K562 (cell line): ENCODE data around the gene TMEM106B. TPM values are rescaled to one million over a fixed set of nuclear protein-coding genes. Genes with fewer than 3 reads are reported as not detected.

Experiments
- ATAC-seq: fragments of 200-7000 bp; cut with Tn5 transposase; 3 replicates; pipeline ENCODE4 v1.9.1; 2020; ENCODE audit warnings: moderate library complexity
- BruUV-seq: library from RNA; stranded (reverse); fragments of 400-500 nt; replicated peaks from 2 replicates; lab custom pipeline; 2021; lab: Mats Ljungman, UMichigan
- CTCF ChIA-PET: fragments of 300-600 bp; formaldehyde crosslinking; extraction: SDS; loops from one replicate; lab custom pipeline; 2021; ENCODE audit warnings: low intra/inter-chr PET ratio; lab: Yijun Ruan, JAX
- POLR2A ChIA-PET: fragments of 300-600, 350-650 bp; sonication (Branson Sonifier 250); formaldehyde crosslinking; extraction: SDS; loops from one replicate; lab custom pipeline; 2021; ENCODE audit warnings: antibody characterized with exemption, inconsistent platforms; lab: Yijun Ruan, JAX
- DNase-seq, 4 experiments: peaks; one replicate each; pipeline versions ENCODE4 v3.0.0 to v3.0.0-alpha.2; 2011 to 2018; ENCODE audit warnings: low spot score in 3 of 4, mixed read lengths in 3 of 4; ENCODE audit errors: extremely low read depth in 1 of 4
- FAIRE-seq: peaks from 2 replicates; lab custom pipeline; 2011; peaks lifted over from hg19 to GRCh38; lab: Jason Lieb, UNC
- H2AFZ ChIP-seq: 2 replicates; pipeline ENCODE4 v1.6.0; 2011; ENCODE audit warnings: low read depth, low read length, control low read depth, inconsistent platforms
- H3K27ac ChIP-seq: fragments of 200-600 bp; 3 replicates; pipeline ENCODE4 v1.8.0; 2011; ENCODE audit warnings: low read depth, mild to moderate bottlenecking, control low read depth, inconsistent platforms, low read length, moderate library complexity, mixed read lengths; ENCODE audit errors: extremely low read depth
- H3K27me3 ChIP-seq, 2 experiments: fragments of 300-600 bp in 1 of 2; 2 replicates in 1 of 2; 3 replicates in 1 of 2; pipeline versions ENCODE4 v1.6.0 to v1.8.0; 2011; ENCODE audit warnings: inconsistent platforms in 2 of 2, low read length in 2 of 2, mild to moderate bottlenecking in 1 of 2, mixed read lengths in 1 of 2, moderate library complexity in 1 of 2; ENCODE audit not compliant: control insufficient read depth in 2 of 2, insufficient read depth in 2 of 2
- H3K36me3 ChIP-seq: fragments of 300-600 bp; 3 replicates; pipeline ENCODE4 v1.8.0; 2011; ENCODE audit warnings: mild to moderate bottlenecking, low read length, inconsistent platforms; ENCODE audit not compliant: control insufficient read depth, insufficient read depth
- H3K4me1 ChIP-seq, 2 experiments: fragments of 200-600 bp in 1 of 2; replicated peaks in 1 of 2; 2 replicates in 1 of 2; 3 replicates in 1 of 2; pipeline versions ENCODE4 v1.5.1 to v1.8.0; 2011; ENCODE audit warnings: inconsistent platforms in 2 of 2, low read length in 2 of 2, mild to moderate bottlenecking in 1 of 2, mixed read lengths in 1 of 2, moderate library complexity in 1 of 2; ENCODE audit not compliant: control insufficient read depth in 2 of 2, insufficient read depth in 2 of 2
- H3K4me2 ChIP-seq: 2 replicates; pipeline ENCODE4 v1.6.1; 2011; ENCODE audit warnings: low read length, control low read depth, inconsistent platforms, mixed read lengths; ENCODE audit not compliant: insufficient read depth
- H3K4me3 ChIP-seq: fragments of 200-600 bp; sonication (generic), shearing (Covaris generic); 2 replicates; pipeline ENCODE4 v1.5.1; 2016; ENCODE audit warnings: control low read depth, inconsistent platforms
- H3K79me2 ChIP-seq: fragments of 200-600 bp; 3 replicates; pipeline ENCODE4 v1.8.0; 2011; ENCODE audit warnings: low read length, inconsistent platforms; ENCODE audit not compliant: control insufficient read depth, insufficient read depth
- H3K9ac ChIP-seq, 2 experiments: 2 replicates each; pipeline versions ENCODE4 v1.6.0 to v1.6.1; 2011; ENCODE audit warnings: low read depth in 2 of 2, low read length in 2 of 2, control low read depth in 1 of 2, inconsistent platforms in 1 of 2, mild to moderate bottlenecking in 1 of 2, mixed read lengths in 1 of 2; ENCODE audit not compliant: insufficient read depth in 1 of 2
- H3K9me1 ChIP-seq: one replicate; pipeline ENCODE4 v1.6.0; 2011; ENCODE audit warnings: inconsistent platforms, mild to moderate bottlenecking, low read length, moderate library complexity; ENCODE audit not compliant: control insufficient read depth, insufficient read depth
- H3K9me3 ChIP-seq: replicated peaks from 2 replicates; pipeline ENCODE4 v1.5.1; 2011; ENCODE audit warnings: low read depth, low read length, inconsistent platforms; ENCODE audit not compliant: control insufficient read depth, insufficient read depth
- H4K20me1 ChIP-seq: replicated peaks from 2 replicates; pipeline ENCODE4 v1.6.1; 2011; ENCODE audit warnings: low read length, inconsistent platforms, mixed read lengths; ENCODE audit not compliant: control insufficient read depth, insufficient read depth
- CSDE1 ChIP-seq, 2 experiments: fragments of 450-650 bp; IDR thresholded peaks; 2 replicates each; pipeline ENCODE4 v1.6.1; 2016; ENCODE audit warnings: mild to moderate bottlenecking in 1 of 2
- CTBP1 ChIP-seq: fragments of 450-650 bp; IDR thresholded peaks from 2 replicates; pipeline ENCODE4 v1.6.1; 2016; ENCODE audit warnings: borderline replicate concordance
- EZH2 ChIP-seq: IDR thresholded peaks from 2 replicates; pipeline ENCODE4 v1.6.1; 2012; ENCODE audit warnings: low read depth, mild to moderate bottlenecking, inconsistent platforms, low read length, borderline replicate concordance
- HDAC1 ChIP-seq, 2 experiments: fragments of 450-650 bp; IDR thresholded peaks; 2 replicates each; pipeline ENCODE4 v1.6.1; 2016 to 2017; ENCODE audit warnings: inconsistent platforms in 1 of 2, mild to moderate bottlenecking in 1 of 2, moderate library complexity in 1 of 2
- HEY1 ChIP-seq: fragments of 250-450 bp; sonication (Bioruptor Pico); IDR thresholded peaks from 2 replicates; pipeline ENCODE4 v1.5.0; 2020; ENCODE audit warnings: mild to moderate bottlenecking, moderate library complexity, borderline replicate concordance
- HMG20A ChIP-seq: fragments of 450-650 bp; formaldehyde crosslinking; conservative IDR thresholded peaks from 2 replicates; pipeline ENCODE4 v1.4.0; 2020; ENCODE audit warnings: mild to moderate bottlenecking, mixed read lengths
- MEIS2 ChIP-seq: fragments of 450-650 bp; IDR thresholded peaks from 2 replicates; pipeline ENCODE4 v1.6.1; 2014; ENCODE audit warnings: mild to moderate bottlenecking; ENCODE audit not compliant: partially characterized antibody
- PTTG1 ChIP-seq: fragments of 450-650 bp; IDR thresholded peaks from 2 replicates; pipeline ENCODE4 v1.6.1; 2016; ENCODE audit warnings: low read depth, mild to moderate bottlenecking, missing genetic modification characterization, missing compliant biosample characterization
- SMC3 ChIP-seq: conservative IDR thresholded peaks from 2 replicates; pipeline ENCODE4 v1.6.1; 2011; ENCODE audit warnings: low read depth, low read length, improper control_type of control experiment; ENCODE audit not compliant: insufficient read depth
- SREBF2 ChIP-seq: sonication (generic); formaldehyde crosslinking; IDR thresholded peaks from 2 replicates; pipeline ENCODE4 v1.4.0; 2020; ENCODE audit warnings: mild to moderate bottlenecking, missing genetic modification reagents
- STAG1 ChIP-seq: sonication (generic); formaldehyde crosslinking; IDR thresholded peaks from 2 replicates; pipeline ENCODE4 v1.5.0; 2020; ENCODE audit warnings: missing genetic modification reagents, borderline replicate concordance
- ZBTB26 ChIP-seq: fragments of 450-650 bp; formaldehyde crosslinking; IDR thresholded peaks from 2 replicates; pipeline ENCODE4 v1.4.0; 2022; ENCODE audit warnings: missing genetic modification characterization
- ZNF217 ChIP-seq: sonication (generic); formaldehyde crosslinking; IDR thresholded peaks from 2 replicates; pipeline ENCODE4 v1.8.0; 2022; ENCODE audit warnings: mild to moderate bottlenecking, missing genetic modification reagents
- ZNF311 ChIP-seq: fragments of 250-450 bp; sonication (Bioruptor Pico); IDR thresholded peaks from 2 replicates; pipeline ENCODE4 v1.4.0; 2020; ENCODE audit warnings: mild to moderate bottlenecking, moderate library complexity
- ZNF384 ChIP-seq: IDR thresholded peaks from 2 replicates; pipeline ENCODE4 v1.6.1; 2012; ENCODE audit warnings: low read depth, low read length, improper control_type of control experiment
- ZNF76 ChIP-seq: fragments of 250-450 bp; sonication (Bioruptor Pico); IDR thresholded peaks from 2 replicates; pipeline ENCODE4 v1.4.0; 2020; ENCODE audit warnings: mild to moderate bottlenecking, moderate library complexity, borderline replicate concordance
- WGBS: fragments of 100-300 bp; shearing (Covaris generic); methylation state at CpG from one replicate; pipeline ENCODE4 v1.1.6; 2016; ENCODE audit warnings: low coverage, mixed read lengths; ENCODE audit not compliant: insufficient coverage; ENCODE audit errors: missing lambda C conversion rate; 5-methylcytosine and 5-hydroxymethylcytosine counted together
- in situ Hi-C: fragments of 300-500 bp; cut with MboI; formaldehyde crosslinking; loops from 4 replicates; pipeline ENCODE4 v1.15.0; 2018; ENCODE audit warnings: inconsistent platforms, mixed read lengths
- intact Hi-C: fragments of 100-400 bp; cut with micrococcal nuclease; formaldehyde crosslinking; loops from 2 replicates; pipeline ENCODE4 v1.14.2; 2022
- polyA plus RNA-seq, 8 experiments: library from polyadenylated mRNA; depleted of rRNA in 4 of 8; stranded (reverse) in 5 of 8; unstranded in 3 of 8; fragments of >200 nt; fragmentation: Nextera tagmentation in 2 of 8; fragmentation: Illumina TruSeq in 1 of 8; extraction: Ambion mirVana in 2 of 8; extraction: Trizol in 1 of 8; gene quantifications; 2 replicates each; pipeline versions ENCODE4 v1.2.1 to v1.2.3, GENCODE V29; 2011 to 2014; ENCODE audit warnings: inconsistent platforms in 1 of 8, missing spikeins in 1 of 8
- total RNA-seq, 7 experiments: library from RNA; depleted of rRNA in 6 of 7; stranded (reverse); fragments of >200 nt in 6 of 7; fragmentation: Illumina TruSeq in 2 of 7; extraction: Trizol in 2 of 7; gene quantifications; 2 replicates each; pipeline versions ENCODE4 v1.2.1 to v1.2.3, GENCODE V29; 2011 to 2021; ENCODE audit warnings: low replicate concordance in 1 of 7
- TF ChIP-seq, protein P1 (sequence below): fragments of 250-450 bp; sonication (Bioruptor Pico); IDR thresholded peaks from 2 replicates; pipeline ENCODE4 v1.8.0; 2021; ENCODE audit warnings: moderate library complexity, mild to moderate bottlenecking, inconsistent platforms
- TF ChIP-seq, protein P2 (sequence below): fragments of 200-400 bp; formaldehyde crosslinking; IDR thresholded peaks from 2 replicates; pipeline ENCODE4 v1.6.1; 2017; ENCODE audit warnings: mild to moderate bottlenecking, low read depth, low read length, moderate library complexity

The TMEM106B gene
- total and polyA plus RNA-seq, 9 of the 15 experiments (the other 6 are each of a cell fraction or from before 2014, with no cell fraction given) = 8.6 to 30.4 (median 18.7) TPM

DNA sequence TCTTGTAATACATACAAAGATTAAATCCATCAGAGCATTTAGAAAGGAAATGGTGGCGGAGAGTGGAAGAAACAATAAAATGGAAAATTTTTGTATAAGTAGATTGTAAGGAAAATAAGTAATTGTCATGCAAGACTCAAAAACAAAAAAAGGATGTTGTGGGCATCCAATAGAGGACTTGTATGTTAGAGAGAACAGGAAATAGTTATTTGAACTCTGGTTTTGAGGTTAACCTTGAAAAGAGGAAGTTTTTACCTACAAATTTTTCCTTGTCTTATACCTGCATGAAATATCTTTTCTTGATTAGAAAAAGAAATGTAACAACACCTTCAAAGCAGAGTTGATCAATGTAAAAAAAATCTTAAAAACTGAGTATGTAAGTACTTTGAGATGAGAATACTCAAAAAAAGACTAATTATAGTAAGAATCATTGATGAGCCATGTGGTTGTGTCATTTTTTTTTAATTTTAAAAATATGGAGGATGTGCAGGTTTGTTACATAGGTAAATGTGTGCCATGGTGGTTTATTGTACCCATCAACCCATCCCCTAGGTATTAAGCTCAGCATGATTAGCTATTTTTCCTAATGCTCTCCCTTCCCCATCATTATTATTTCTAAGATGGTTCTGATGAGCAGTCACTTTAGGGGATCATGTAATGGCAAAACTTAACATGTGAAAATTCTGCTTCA lies 11.9 kb downstream of the TMEM106B start:
- no peak overlapping the region for H3K4me3 ChIP-seq
- H3K9me3 ChIP-seq = no peaks in the 10 kb centered on the region
- H3K4me2 ChIP-seq = no peak overlapping the region
- POLR2A ChIA-PET = no interaction called here
- H3K9ac ChIP-seq = no peak overlapping the region
- BruUV-seq = no TSS peak
- intact Hi-C loops = no loop called here
- no peak overlapping the region for H2AFZ ChIP-seq
- CTCF ChIA-PET = no interaction called here
- in situ Hi-C loops = no loop called here
- H3K79me2 ChIP-seq = no peaks in the 10 kb centered on the region
- no peaks in the 10 kb centered on the region for H4K20me1 ChIP-seq
- FAIRE-seq (no peak), ATAC-seq (no peak), DNase-seq (no peak)
- no peaks in the 10 kb centered on the region for H3K27me3 ChIP-seq
- H3K9me1 ChIP-seq = no peaks in the 10 kb centered on the region
- H3K27ac ChIP-seq = no peak overlapping the region
- H3K36me3 ChIP-seq = peaks cover 28% of the 10 kb centered on the region; the same call in 1 of the 3 replicates
- WGBS = 100% methylated on average over 1 of the region's 1 CpG
- H3K4me1 ChIP-seq = no peaks in the 10 kb centered on the region
- TF ChIP-seq SREBF2 (CRISPR knock-in tag) = no peak
- no peak for TF ChIP-seq ZNF76
- TF ChIP-seq SMC3 = no peak
- no peak for TF ChIP-seq ZNF217
- no peak for TF ChIP-seq ZNF384
- no peak for TF ChIP-seq CSDE1 (IDR thresholded peaks at IDR 0.05)
- TF ChIP-seq HEY1 (CRISPR knock-in tag) = no peak
- TF ChIP-seq CTBP1 = no peak
- no peak for TF ChIP-seq HMG20A (CRISPR knock-in tag)
- TF ChIP-seq MEIS2 = no peak
- no peak for TF ChIP-seq STAG1 (CRISPR knock-in tag)
- TF ChIP-seq HDAC1 (IDR thresholded peaks at IDR 0.05) = no peak
- TF ChIP-seq ZNF311 (CRISPR knock-in tag) = no peak
- TF ChIP-seq, protein P1, sequence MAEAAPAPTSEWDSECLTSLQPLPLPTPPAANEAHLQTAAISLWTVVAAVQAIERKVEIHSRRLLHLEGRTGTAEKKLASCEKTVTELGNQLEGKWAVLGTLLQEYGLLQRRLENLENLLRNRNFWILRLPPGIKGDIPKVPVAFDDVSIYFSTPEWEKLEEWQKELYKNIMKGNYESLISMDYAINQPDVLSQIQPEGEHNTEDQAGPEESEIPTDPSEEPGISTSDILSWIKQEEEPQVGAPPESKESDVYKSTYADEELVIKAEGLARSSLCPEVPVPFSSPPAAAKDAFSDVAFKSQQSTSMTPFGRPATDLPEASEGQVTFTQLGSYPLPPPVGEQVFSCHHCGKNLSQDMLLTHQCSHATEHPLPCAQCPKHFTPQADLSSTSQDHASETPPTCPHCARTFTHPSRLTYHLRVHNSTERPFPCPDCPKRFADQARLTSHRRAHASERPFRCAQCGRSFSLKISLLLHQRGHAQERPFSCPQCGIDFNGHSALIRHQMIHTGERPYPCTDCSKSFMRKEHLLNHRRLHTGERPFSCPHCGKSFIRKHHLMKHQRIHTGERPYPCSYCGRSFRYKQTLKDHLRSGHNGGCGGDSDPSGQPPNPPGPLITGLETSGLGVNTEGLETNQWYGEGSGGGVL (CRISPR knock-in tag) = no peak
- TF ChIP-seq PTTG1 (tag) = no peak
- TF ChIP-seq ZBTB26 (CRISPR knock-in tag) = no peak
- TF ChIP-seq, protein P2, sequence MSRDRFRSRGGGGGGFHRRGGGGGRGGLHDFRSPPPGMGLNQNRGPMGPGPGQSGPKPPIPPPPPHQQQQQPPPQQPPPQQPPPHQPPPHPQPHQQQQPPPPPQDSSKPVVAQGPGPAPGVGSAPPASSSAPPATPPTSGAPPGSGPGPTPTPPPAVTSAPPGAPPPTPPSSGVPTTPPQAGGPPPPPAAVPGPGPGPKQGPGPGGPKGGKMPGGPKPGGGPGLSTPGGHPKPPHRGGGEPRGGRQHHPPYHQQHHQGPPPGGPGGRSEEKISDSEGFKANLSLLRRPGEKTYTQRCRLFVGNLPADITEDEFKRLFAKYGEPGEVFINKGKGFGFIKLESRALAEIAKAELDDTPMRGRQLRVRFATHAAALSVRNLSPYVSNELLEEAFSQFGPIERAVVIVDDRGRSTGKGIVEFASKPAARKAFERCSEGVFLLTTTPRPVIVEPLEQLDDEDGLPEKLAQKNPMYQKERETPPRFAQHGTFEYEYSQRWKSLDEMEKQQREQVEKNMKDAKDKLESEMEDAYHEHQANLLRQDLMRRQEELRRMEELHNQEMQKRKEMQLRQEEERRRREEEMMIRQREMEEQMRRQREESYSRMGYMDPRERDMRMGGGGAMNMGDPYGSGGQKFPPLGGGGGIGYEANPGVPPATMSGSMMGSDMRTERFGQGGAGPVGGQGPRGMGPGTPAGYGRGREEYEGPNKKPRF = no peak
- no peak for TF ChIP-seq EZH2
